ENCODE data around the gene ADCY2. TPM values are rescaled to one million over a fixed set of nuclear protein-coding genes. Genes with fewer than 3 reads are reported as not detected.

Gene ADCY2
- total RNA-seq, 1 experiment from 2014 or later, result 0.34 TPM

DNA sequence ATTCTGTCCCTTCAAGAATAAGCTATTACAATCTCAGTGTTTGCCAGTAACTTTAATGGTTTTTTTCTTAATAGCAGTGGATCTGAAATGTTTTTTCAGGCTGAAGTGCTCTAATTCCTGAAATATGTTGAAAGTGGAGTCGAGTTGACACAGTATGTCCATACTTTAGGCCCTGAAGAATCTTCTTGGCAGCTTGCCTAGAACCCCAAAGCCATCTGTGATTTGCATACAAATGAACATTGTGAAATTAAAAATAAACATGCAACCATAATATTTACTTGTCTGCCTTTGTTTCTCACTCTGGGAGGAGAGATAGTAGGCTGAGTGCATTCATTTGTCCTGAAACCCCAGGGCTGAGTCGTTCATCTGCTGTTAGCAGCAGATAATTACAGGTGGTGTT is 152.7 kb downstream of the ADCY2 start:
- DNase-seq (ENCODE audit: low spot score), result no peak
- TF ChIP-seq, protein P1, sequence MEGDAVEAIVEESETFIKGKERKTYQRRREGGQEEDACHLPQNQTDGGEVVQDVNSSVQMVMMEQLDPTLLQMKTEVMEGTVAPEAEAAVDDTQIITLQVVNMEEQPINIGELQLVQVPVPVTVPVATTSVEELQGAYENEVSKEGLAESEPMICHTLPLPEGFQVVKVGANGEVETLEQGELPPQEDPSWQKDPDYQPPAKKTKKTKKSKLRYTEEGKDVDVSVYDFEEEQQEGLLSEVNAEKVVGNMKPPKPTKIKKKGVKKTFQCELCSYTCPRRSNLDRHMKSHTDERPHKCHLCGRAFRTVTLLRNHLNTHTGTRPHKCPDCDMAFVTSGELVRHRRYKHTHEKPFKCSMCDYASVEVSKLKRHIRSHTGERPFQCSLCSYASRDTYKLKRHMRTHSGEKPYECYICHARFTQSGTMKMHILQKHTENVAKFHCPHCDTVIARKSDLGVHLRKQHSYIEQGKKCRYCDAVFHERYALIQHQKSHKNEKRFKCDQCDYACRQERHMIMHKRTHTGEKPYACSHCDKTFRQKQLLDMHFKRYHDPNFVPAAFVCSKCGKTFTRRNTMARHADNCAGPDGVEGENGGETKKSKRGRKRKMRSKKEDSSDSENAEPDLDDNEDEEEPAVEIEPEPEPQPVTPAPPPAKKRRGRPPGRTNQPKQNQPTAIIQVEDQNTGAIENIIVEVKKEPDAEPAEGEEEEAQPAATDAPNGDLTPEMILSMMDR (conservative IDR thresholded peaks at IDR 0.05; ENCODE audit: low read depth, low read length), result no peak
- TF ChIP-seq EZH2 (IDR thresholded peaks at IDR 0.05; ENCODE audit: borderline replicate concordance, low read depth, low read length, poor library complexity, severe bottlenecking), result no peak
- Histone ChIP-seq H3K4me3 (ENCODE audit: low read depth, low read length, poor library complexity, severe bottlenecking) (no peak overlapping the region), H3K27ac (ENCODE audit: low read depth, low read length, poor library complexity, severe bottlenecking) (no peak overlapping the region), H3K9me3 (ENCODE audit: low read depth, low read length, poor library complexity, severe bottlenecking) (no peaks in the 10 kb centered on the region), H3K4me1 (ENCODE audit: insufficient read depth, low read length, poor library complexity, severe bottlenecking) (no peaks in the 10 kb centered on the region), H3K36me3 (ENCODE audit: insufficient read depth, low read length, poor library complexity, severe bottlenecking) (no peaks in the 10 kb centered on the region), H3K27me3 (replicated peaks; ENCODE audit: insufficient read depth, low read depth, low read length, poor library complexity) (no peaks in the 10 kb centered on the region)
- ChIA-PET CTCF (no interaction called here), POLR2A (ENCODE audit: low non-redundant PET) (no interaction called here)
- intact Hi-C loops (cut with micrococcal nuclease; ENCODE audit: unreplicated experiment), result no loop called here
- no TSS peak for BruUV-seq (replicated peaks)

DNA sequence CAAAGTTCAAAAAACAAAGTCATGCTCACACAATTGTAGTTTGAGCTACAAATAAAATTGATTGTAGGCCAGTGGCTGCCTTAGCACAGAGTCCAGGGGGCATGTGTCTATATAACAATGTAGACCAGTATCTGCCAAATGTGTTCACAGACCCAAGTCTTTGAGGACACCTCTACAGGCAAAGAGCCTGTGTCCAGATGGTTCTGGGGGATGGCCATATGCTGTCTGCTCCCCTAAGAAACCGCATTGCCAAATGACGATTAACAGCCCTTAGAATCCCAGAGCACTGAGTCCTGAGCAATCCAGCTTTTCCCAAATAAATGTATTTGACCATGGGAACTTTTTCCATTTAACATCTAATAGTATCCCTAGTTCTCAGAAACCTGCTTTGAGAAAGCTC is 169.6 kb downstream of the ADCY2 start:
- CTCF ChIA-PET, result no interaction called here
- TF ChIP-seq, protein P1 (conservative IDR thresholded peaks at IDR 0.05; ENCODE audit: low read depth, low read length), result no peak
- no peak for TF ChIP-seq EZH2 (IDR thresholded peaks at IDR 0.05; ENCODE audit: borderline replicate concordance, low read depth, low read length, poor library complexity, severe bottlenecking)
- H3K9me3 ChIP-seq (ENCODE audit: low read depth, low read length, poor library complexity, severe bottlenecking), result no peaks in the 10 kb centered on the region
- intact Hi-C loops (cut with micrococcal nuclease; ENCODE audit: unreplicated experiment), result no loop called here
- H3K36me3 ChIP-seq (ENCODE audit: insufficient read depth, low read length, poor library complexity, severe bottlenecking), result no peaks in the 10 kb centered on the region
- no peak overlapping the region for H3K27ac ChIP-seq (ENCODE audit: low read depth, low read length, poor library complexity, severe bottlenecking)
- POLR2A ChIA-PET (ENCODE audit: low non-redundant PET), result no interaction called here
- no TSS peak for BruUV-seq (replicated peaks)
- no peaks in the 10 kb centered on the region for H3K27me3 ChIP-seq (replicated peaks; ENCODE audit: insufficient read depth, low read depth, low read length, poor library complexity)
- DNase-seq (ENCODE audit: low spot score), result no peak
- no peak overlapping the region for H3K4me3 ChIP-seq (ENCODE audit: low read depth, low read length, poor library complexity, severe bottlenecking)
- H3K4me1 ChIP-seq (ENCODE audit: insufficient read depth, low read length, poor library complexity, severe bottlenecking), result no peaks in the 10 kb centered on the region

DNA sequence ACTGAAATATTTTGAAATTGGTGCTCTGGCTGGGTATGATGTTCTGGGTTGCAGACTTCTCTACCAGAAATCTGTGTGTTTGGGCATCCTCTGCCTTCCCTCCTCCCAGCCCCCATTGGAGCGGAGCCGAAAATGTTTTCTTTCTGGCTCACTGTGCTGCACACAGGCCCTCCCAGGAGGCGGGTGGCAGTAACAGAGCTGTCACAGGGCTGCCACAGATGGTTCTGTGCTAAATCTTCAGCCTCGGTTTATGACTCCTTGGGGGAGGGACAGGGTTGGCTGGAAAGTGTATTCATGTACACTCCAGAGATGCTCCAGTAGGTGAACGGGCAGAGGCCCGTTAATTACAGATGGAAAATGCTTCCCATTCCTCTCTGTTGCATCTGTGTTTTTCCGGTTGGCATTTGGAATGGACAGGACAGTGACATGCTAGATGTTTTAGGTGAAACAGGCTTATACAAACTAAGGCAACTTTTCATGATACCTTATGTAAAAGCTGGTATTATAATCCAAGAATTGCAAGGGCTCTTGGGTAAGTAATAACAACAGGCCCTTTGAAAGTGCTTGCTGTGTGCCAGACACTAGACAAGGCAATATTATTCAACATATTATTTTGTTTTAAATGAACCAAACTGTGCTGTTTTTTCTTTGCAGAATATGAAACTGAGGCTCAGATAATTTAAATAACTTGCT is 180.2 kb downstream of the ADCY2 start:
- TF ChIP-seq, protein P1 (conservative IDR thresholded peaks at IDR 0.05; ENCODE audit: low read depth, low read length), result no peak
- TF ChIP-seq EZH2 (IDR thresholded peaks at IDR 0.05; ENCODE audit: borderline replicate concordance, low read depth, low read length, poor library complexity, severe bottlenecking), result no peak
- no peak overlapping the region for H3K27ac ChIP-seq (ENCODE audit: low read depth, low read length, poor library complexity, severe bottlenecking)
- no peak overlapping the region for H3K4me3 ChIP-seq (ENCODE audit: low read depth, low read length, poor library complexity, severe bottlenecking)
- CTCF ChIA-PET, result no interaction called here
- DNase-seq (ENCODE audit: low spot score), result no peak
- no peaks in the 10 kb centered on the region for H3K4me1 ChIP-seq (ENCODE audit: insufficient read depth, low read length, poor library complexity, severe bottlenecking)
- H3K9me3 ChIP-seq (ENCODE audit: low read depth, low read length, poor library complexity, severe bottlenecking), result no peaks in the 10 kb centered on the region
- H3K27me3 ChIP-seq (replicated peaks; ENCODE audit: insufficient read depth, low read depth, low read length, poor library complexity), result no peaks in the 10 kb centered on the region
- no peaks in the 10 kb centered on the region for H3K36me3 ChIP-seq (ENCODE audit: insufficient read depth, low read length, poor library complexity, severe bottlenecking)
- POLR2A ChIA-PET (ENCODE audit: low non-redundant PET), result no interaction called here
- BruUV-seq (replicated peaks), result no TSS peak
- intact Hi-C loops (cut with micrococcal nuclease; ENCODE audit: unreplicated experiment), result no loop called here
